SK-N-SH (cell line): ENCODE results near the gene ZNF768. TPM values are rescaled to one million over a fixed set of nuclear protein-coding genes. Genes with fewer than 3 reads are reported as not detected.

Experiments used
- CTCF ChIA-PET: fragments of 300-600, 350-600 bp; formaldehyde crosslinking; extraction: SDS; loops from one replicate; lab custom pipeline; 2021; lab: Yijun Ruan, JAX
- POLR2A ChIA-PET: fragments of 350-600 bp; sonication (Branson Sonifier 250); formaldehyde crosslinking; extraction: SDS; loops from one replicate; lab custom pipeline; 2020; ENCODE audit warnings: antibody characterized with exemption, inconsistent platforms; lab: Yijun Ruan, JAX
- DNase-seq: peaks from one replicate; pipeline ENCODE4 v3.0.0; 2012
- H2AFZ ChIP-seq: fragments of 200-600 bp; sonication (generic); 2 replicates; pipeline ENCODE4 v1.8.1; 2016; ENCODE audit warnings: antibody characterized with exemption, mild to moderate bottlenecking, low read depth
- H3F3A ChIP-seq: fragments of 200-600 bp; sonication (generic); replicated peaks from 2 replicates; pipeline ENCODE3; 2016; ENCODE audit warnings: antibody characterized with exemption, mild to moderate bottlenecking; ENCODE audit not compliant: insufficient read depth
- H3K27ac ChIP-seq, 2 experiments: fragments of 200-500 bp in 1 of 2; fragments of 200-600 bp in 1 of 2; sonication (Bioruptor generic) in 1 of 2; sonication (generic), shearing (Covaris generic) in 1 of 2; 2 replicates each; pipeline versions ENCODE4 v1.5.1 to v1.6.1; 2014 to 2016; ENCODE audit warnings: low read depth in 2 of 2, inconsistent platforms in 1 of 2, low read length in 1 of 2, mild to moderate bottlenecking in 1 of 2, mixed read lengths in 1 of 2
- H3K27me3 ChIP-seq: fragments of 200-600 bp; sonication (generic), shearing (Covaris generic); 2 replicates; pipeline ENCODE4 v1.6.1; 2016; ENCODE audit warnings: mixed run types; ENCODE audit not compliant: insufficient read depth
- H3K36me3 ChIP-seq, 2 experiments: fragments of 200-500 bp in 1 of 2; fragments of 200-600 bp in 1 of 2; sonication (Bioruptor generic) in 1 of 2; sonication (generic) in 1 of 2; replicated peaks in 1 of 2; 2 replicates each; pipeline versions ENCODE3 to v1.5.1; 2014 to 2016; ENCODE audit warnings: low read length in 1 of 2, mild to moderate bottlenecking in 1 of 2; ENCODE audit not compliant: insufficient read depth in 2 of 2, control insufficient read depth in 1 of 2
- H3K4me1 ChIP-seq, 2 experiments: fragments of 200-500 bp in 1 of 2; fragments of 200-600 bp in 1 of 2; sonication (Bioruptor generic) in 1 of 2; sonication (generic), shearing (Covaris generic) in 1 of 2; 2 replicates each; pipeline versions ENCODE4 v1.5.1 to v1.6.1; 2014 to 2016; ENCODE audit warnings: low read depth in 1 of 2, low read length in 1 of 2, mixed run types in 1 of 2; ENCODE audit not compliant: insufficient read depth in 2 of 2, control insufficient read depth in 1 of 2
- H3K4me2 ChIP-seq: fragments of 200-600 bp; sonication (generic), shearing (Covaris generic); 2 replicates; pipeline ENCODE4 v1.6.1; 2017; ENCODE audit warnings: mixed run types
- H3K4me3 ChIP-seq, 2 experiments: fragments of 200-500 bp in 1 of 2; fragments of 200-600 bp in 1 of 2; sonication (Bioruptor generic) in 1 of 2; sonication (generic), shearing (Covaris generic) in 1 of 2; 2 replicates each; pipeline versions ENCODE4 v1.5.1 to v1.8.1; 2014 to 2016; ENCODE audit warnings: low read depth in 2 of 2, inconsistent platforms in 1 of 2, low read length in 1 of 2, mild to moderate bottlenecking in 1 of 2, mixed read lengths in 1 of 2, moderate library complexity in 1 of 2
- H3K79me2 ChIP-seq: fragments of 200-600 bp; sonication (generic); 2 replicates; pipeline ENCODE4 v1.8.1; 2017; ENCODE audit warnings: mild to moderate bottlenecking; ENCODE audit not compliant: insufficient read depth
- H3K9ac ChIP-seq: fragments of 200-600 bp; sonication (generic); 2 replicates; pipeline ENCODE4 v1.6.1; 2017; ENCODE audit warnings: mixed run types
- H3K9me2 ChIP-seq: fragments of 200-600 bp; sonication (generic); 2 replicates; pipeline ENCODE4 v1.6.1; 2017; ENCODE audit warnings: mixed run types
- H3K9me3 ChIP-seq: fragments of 200-600 bp; sonication (generic); 2 replicates; pipeline ENCODE4 v1.6.1; 2017; ENCODE audit warnings: mixed run types, mild to moderate bottlenecking, moderate library complexity
- H4K20me1 ChIP-seq: fragments of 200-600 bp; sonication (generic); 2 replicates; pipeline ENCODE4 v1.6.1; 2017; ENCODE audit warnings: mild to moderate bottlenecking, mixed run types; ENCODE audit not compliant: insufficient read depth
- ELF1 ChIP-seq: IDR thresholded peaks from 2 replicates; pipeline ENCODE4 v1.4.0; 2012
- EZH2phosphoT487 ChIP-seq: fragments of 200-600 bp; sonication (generic); IDR thresholded peaks from 2 replicates; pipeline ENCODE4 v1.6.1; 2017; ENCODE audit warnings: low read depth, mixed run types, mild to moderate bottlenecking, antibody characterized with exemption, moderate library complexity, borderline replicate concordance
- GATA2 ChIP-seq: sonication (generic); formaldehyde crosslinking; IDR thresholded peaks from 2 replicates; pipeline ENCODE4 v1.5.0; 2020; ENCODE audit warnings: mild to moderate bottlenecking, missing genetic modification reagents
- MXI1 ChIP-seq: IDR thresholded peaks from 2 replicates; pipeline ENCODE4 v1.6.1; 2012; ENCODE audit warnings: mild to moderate bottlenecking, low read depth, low read length, improper control_type of control experiment
- NRF1 ChIP-seq: IDR thresholded peaks from 2 replicates; pipeline ENCODE4 v1.6.1; 2012; ENCODE audit warnings: low read depth, mild to moderate bottlenecking, low read length
- RFX5 ChIP-seq: IDR thresholded peaks from 2 replicates; pipeline ENCODE4 v1.6.1; 2012; ENCODE audit warnings: mild to moderate bottlenecking, improper control_type of control experiment, low read length
- RXRA ChIP-seq: IDR thresholded peaks from 2 replicates; pipeline ENCODE4 v1.4.0; 2012; ENCODE audit warnings: low read depth, mild to moderate bottlenecking, borderline replicate concordance
- SIN3A ChIP-seq: IDR thresholded peaks from 2 replicates; pipeline ENCODE4 v1.6.1; 2012; ENCODE audit warnings: low read depth, mild to moderate bottlenecking, low read length, moderate library complexity, borderline replicate concordance
- TAF1 ChIP-seq: IDR thresholded peaks from 2 replicates; pipeline ENCODE4 v1.6.1; 2012; ENCODE audit warnings: low read depth, mild to moderate bottlenecking, low read length, moderate library complexity, borderline replicate concordance
- TCF12 ChIP-seq: IDR thresholded peaks from 2 replicates; pipeline ENCODE4 v1.4.0; 2012
- YY1 ChIP-seq: IDR thresholded peaks from 2 replicates; pipeline ENCODE4 v1.4.0; 2012; ENCODE audit warnings: low read depth, mild to moderate bottlenecking
- WGBS: methylation state at CpG from one replicate; pipeline ENCODE4 v1.1.6; 2017; ENCODE audit warnings: low lambda C conversion rate; 5-methylcytosine and 5-hydroxymethylcytosine counted together
- polyA plus RNA-seq, 3 experiments: library from polyadenylated mRNA; depleted of rRNA; stranded (reverse); fragments of >200 nt; gene quantifications; 2 replicates each; pipeline ENCODE4 v1.2.3, GENCODE V29; 2012
- TF ChIP-seq, protein P1 (sequence below): IDR thresholded peaks from 2 replicates; pipeline ENCODE4 v1.4.0; 2012; ENCODE audit warnings: low read depth, borderline replicate concordance
- TF ChIP-seq, protein P2 (sequence below): fragments of 150-350 bp; IDR thresholded peaks from 2 replicates; pipeline ENCODE4 v1.6.1; 2016; ENCODE audit warnings: mild to moderate bottlenecking, low read depth, low read length
- TF ChIP-seq, protein P3 (sequence below): fragments of 200-600 bp; sonication (generic); IDR thresholded peaks from 2 replicates; pipeline ENCODE4 v1.6.1; 2017; ENCODE audit warnings: antibody characterized with exemption, mild to moderate bottlenecking, moderate library complexity
- TF ChIP-seq, protein P4 (sequence below): fragments of 150-350 bp; IDR thresholded peaks from 2 replicates; pipeline ENCODE4 v1.6.1; 2017; ENCODE audit warnings: antibody characterized with exemption, low read length, low read depth, borderline replicate concordance
- TF ChIP-seq, protein P5 (sequence below): IDR thresholded peaks from 2 replicates; pipeline ENCODE4 v1.4.0; 2012; ENCODE audit warnings: low read depth

The ZNF768 gene
- polyA plus RNA-seq, 1 of the 3 experiments (the other 2 are of a cell fraction): 26.0 TPM

DNA sequence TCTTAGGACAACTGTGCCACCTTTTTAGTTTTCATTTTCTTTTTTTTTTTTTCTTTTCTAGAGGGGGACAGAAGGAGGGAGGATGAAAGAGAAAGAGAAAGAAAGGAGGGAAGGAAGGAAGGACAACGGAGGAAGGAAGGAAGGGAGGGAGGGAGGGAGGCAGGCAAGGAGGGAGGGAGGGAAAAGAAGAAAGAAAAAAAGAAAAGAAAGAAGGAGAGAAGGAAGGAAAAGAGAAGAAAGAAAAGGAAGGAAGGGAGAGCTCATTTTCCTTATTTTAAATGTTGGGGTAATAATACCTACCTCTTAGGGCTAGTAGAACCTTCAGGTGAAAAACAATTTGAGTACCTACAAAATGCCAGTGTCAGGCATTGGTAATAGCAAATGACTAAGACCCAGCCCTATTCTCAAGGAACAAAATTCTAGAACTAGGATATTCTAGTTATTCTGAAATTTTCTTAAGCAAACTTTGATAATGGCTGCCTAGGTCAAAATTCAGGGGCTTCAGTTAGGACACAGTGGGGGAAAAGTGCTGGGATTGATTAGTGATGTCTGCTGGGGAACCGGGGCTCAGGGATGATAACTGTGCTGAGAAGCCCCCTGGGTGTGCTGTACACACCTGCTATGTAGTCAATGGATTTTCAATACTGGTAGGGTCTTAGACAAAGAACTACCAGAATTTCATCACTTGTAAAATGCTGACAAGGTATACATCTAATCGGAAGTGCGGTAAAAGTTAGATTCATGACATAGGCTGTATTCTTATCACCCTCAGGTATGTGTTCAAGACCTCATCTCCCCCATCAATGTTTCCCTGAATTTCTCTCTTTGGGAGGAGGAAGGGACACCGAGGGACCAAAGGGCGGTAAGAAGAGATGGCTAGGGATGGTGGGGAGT lies 22.7 kb downstream of the ZNF768 start:
- no peaks in the 10 kb centered on the region for H3K9me2 ChIP-seq
- H3K36me3 ChIP-seq: no peaks in the 10 kb centered on the region
- H3K4me2 ChIP-seq: no peak overlapping the region
- POLR2A ChIA-PET: no interaction called here
- no peak for TF ChIP-seq YY1
- TF ChIP-seq, protein P1, sequence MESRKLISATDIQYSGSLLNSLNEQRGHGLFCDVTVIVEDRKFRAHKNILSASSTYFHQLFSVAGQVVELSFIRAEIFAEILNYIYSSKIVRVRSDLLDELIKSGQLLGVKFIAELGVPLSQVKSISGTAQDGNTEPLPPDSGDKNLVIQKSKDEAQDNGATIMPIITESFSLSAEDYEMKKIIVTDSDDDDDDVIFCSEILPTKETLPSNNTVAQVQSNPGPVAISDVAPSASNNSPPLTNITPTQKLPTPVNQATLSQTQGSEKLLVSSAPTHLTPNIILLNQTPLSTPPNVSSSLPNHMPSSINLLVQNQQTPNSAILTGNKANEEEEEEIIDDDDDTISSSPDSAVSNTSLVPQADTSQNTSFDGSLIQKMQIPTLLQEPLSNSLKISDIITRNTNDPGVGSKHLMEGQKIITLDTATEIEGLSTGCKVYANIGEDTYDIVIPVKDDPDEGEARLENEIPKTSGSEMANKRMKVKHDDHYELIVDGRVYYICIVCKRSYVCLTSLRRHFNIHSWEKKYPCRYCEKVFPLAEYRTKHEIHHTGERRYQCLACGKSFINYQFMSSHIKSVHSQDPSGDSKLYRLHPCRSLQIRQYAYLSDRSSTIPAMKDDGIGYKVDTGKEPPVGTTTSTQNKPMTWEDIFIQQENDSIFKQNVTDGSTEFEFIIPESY: no peak
- TF ChIP-seq RXRA: no peak
- no peak for TF ChIP-seq SIN3A
- no peak for TF ChIP-seq GATA2
- TF ChIP-seq, protein P2, sequence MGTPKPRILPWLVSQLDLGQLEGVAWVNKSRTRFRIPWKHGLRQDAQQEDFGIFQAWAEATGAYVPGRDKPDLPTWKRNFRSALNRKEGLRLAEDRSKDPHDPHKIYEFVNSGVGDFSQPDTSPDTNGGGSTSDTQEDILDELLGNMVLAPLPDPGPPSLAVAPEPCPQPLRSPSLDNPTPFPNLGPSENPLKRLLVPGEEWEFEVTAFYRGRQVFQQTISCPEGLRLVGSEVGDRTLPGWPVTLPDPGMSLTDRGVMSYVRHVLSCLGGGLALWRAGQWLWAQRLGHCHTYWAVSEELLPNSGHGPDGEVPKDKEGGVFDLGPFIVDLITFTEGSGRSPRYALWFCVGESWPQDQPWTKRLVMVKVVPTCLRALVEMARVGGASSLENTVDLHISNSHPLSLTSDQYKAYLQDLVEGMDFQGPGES: no peak
- TF ChIP-seq TAF1: no peak
- TF ChIP-seq NRF1: no peak
- TF ChIP-seq TCF12: no peak
- no peak for TF ChIP-seq MXI1
- TF ChIP-seq, protein P3, sequence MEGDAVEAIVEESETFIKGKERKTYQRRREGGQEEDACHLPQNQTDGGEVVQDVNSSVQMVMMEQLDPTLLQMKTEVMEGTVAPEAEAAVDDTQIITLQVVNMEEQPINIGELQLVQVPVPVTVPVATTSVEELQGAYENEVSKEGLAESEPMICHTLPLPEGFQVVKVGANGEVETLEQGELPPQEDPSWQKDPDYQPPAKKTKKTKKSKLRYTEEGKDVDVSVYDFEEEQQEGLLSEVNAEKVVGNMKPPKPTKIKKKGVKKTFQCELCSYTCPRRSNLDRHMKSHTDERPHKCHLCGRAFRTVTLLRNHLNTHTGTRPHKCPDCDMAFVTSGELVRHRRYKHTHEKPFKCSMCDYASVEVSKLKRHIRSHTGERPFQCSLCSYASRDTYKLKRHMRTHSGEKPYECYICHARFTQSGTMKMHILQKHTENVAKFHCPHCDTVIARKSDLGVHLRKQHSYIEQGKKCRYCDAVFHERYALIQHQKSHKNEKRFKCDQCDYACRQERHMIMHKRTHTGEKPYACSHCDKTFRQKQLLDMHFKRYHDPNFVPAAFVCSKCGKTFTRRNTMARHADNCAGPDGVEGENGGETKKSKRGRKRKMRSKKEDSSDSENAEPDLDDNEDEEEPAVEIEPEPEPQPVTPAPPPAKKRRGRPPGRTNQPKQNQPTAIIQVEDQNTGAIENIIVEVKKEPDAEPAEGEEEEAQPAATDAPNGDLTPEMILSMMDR: no peak
- no peak for TF ChIP-seq ELF1
- TF ChIP-seq, protein P4, sequence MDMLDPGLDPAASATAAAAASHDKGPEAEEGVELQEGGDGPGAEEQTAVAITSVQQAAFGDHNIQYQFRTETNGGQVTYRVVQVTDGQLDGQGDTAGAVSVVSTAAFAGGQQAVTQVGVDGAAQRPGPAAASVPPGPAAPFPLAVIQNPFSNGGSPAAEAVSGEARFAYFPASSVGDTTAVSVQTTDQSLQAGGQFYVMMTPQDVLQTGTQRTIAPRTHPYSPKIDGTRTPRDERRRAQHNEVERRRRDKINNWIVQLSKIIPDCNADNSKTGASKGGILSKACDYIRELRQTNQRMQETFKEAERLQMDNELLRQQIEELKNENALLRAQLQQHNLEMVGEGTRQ: no peak
- TF ChIP-seq, protein P5, sequence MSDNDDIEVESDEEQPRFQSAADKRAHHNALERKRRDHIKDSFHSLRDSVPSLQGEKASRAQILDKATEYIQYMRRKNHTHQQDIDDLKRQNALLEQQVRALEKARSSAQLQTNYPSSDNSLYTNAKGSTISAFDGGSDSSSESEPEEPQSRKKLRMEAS: no peak
- TF ChIP-seq EZH2phosphoT487: no peak
- no peak for TF ChIP-seq RFX5
- no peaks in the 10 kb centered on the region for H3F3A ChIP-seq
- no peak overlapping the region for H2AFZ ChIP-seq
- CTCF ChIA-PET: interaction anchor here (1.3 kb wide), 1 partner anchor 73 kb away, joined by 5 read pairs; the partner anchor contains the start of gene DCTPP1
- no peak overlapping the region for H3K27ac ChIP-seq
- WGBS: 69% methylated on average over 6 of the region's 6 CpGs
- no peak overlapping the region for H3K4me3 ChIP-seq
- no peaks in the 10 kb centered on the region for H4K20me1 ChIP-seq
- no peaks in the 10 kb centered on the region for H3K4me1 ChIP-seq
- H3K27me3 ChIP-seq: no peaks in the 10 kb centered on the region; the same call in 1 of the 2 replicates
- no peaks in the 10 kb centered on the region for H3K79me2 ChIP-seq
- H3K9me3 ChIP-seq: no peaks in the 10 kb centered on the region
- no peak overlapping the region for H3K9ac ChIP-seq
- no peak for DNase-seq
